Activated CD4-positive, alpha-beta T cell treated with anti-CD3 and anti-CD28 coated beads, Interleukin-2, amount 10 ng/mL, durations not matched to agents 24 days and 14 days (primary cell): ENCODE measurements around the gene FLRT1. TPM values are rescaled to one million over a fixed set of nuclear protein-coding genes. Genes with fewer than 3 reads are reported as not detected.
"Not testable (repeated sequence)": the region's sequence is repeated elsewhere in the genome, so short reads cannot be mapped to it uniquely, and the experiment has no call there.

ENCODE experiments used
- DNase-seq: peaks from one replicate; pipeline ENCODE4 v3.0.0; 2022
- H3K27ac Mint-ChIP-seq: one replicate; pipeline ENCODE4 v1.8.0; 2022; ENCODE audit warnings: mild to moderate bottlenecking, mixed read lengths
- H3K27me3 Mint-ChIP-seq: one replicate; pipeline ENCODE4 v1.8.0; 2022; ENCODE audit warnings: mixed read lengths
- H3K36me3 Mint-ChIP-seq: one replicate; pipeline ENCODE4 v1.8.0; 2022; ENCODE audit warnings: low read depth, mild to moderate bottlenecking, mixed read lengths
- H3K4me1 Mint-ChIP-seq: one replicate; pipeline ENCODE4 v1.8.0; 2021; ENCODE audit warnings: mixed read lengths
- H3K4me3 Mint-ChIP-seq: one replicate; pipeline ENCODE4 v1.8.0; 2022; ENCODE audit warnings: mild to moderate bottlenecking, moderate library complexity, mixed read lengths
- H3K9me3 Mint-ChIP-seq: one replicate; pipeline ENCODE4 v1.8.0; 2021; ENCODE audit warnings: mixed read lengths
- intact Hi-C: fragments of 100-400 bp; cut with micrococcal nuclease; formaldehyde crosslinking; loops from one replicate; pipeline ENCODE4 v1.15.1; 2023
- total RNA-seq: library from RNA; stranded (reverse); gene quantifications from 2 replicates; pipeline ENCODE4 v1.2.3, GENCODE V29; 2022

FLRT1 gene
- total RNA-seq, 1 donor from 2014 or later, result not detected

GRCh38 chr11:64038500-64038899, 2.8 kb downstream of the FLRT1 start:
- H3K27ac Mint-ChIP-seq, result no peak overlapping the region
- H3K27me3 Mint-ChIP-seq, result peaks cover 28% of the 10 kb centered on the region
- no peak for DNase-seq
- peaks cover 2% of the 10 kb centered on the region for H3K4me1 Mint-ChIP-seq
- no peaks in the 10 kb centered on the region for H3K9me3 Mint-ChIP-seq
- intact Hi-C loops, result no loop called here
- H3K36me3 Mint-ChIP-seq, result no peaks in the 10 kb centered on the region
- H3K4me3 Mint-ChIP-seq, result no peak overlapping the region

GRCh38 chr11:64039012-64039665, 3.4 kb downstream of the FLRT1 start:
- peaks cover 24% of the 10 kb centered on the region for H3K27me3 Mint-ChIP-seq
- intact Hi-C loops, result no loop called here
- no peak for DNase-seq

GRCh38 chr11:64040684-64041322, 5.1 kb downstream of the FLRT1 start:
- Mint-ChIP-seq H3K27me3 (peaks cover 13% of the 10 kb centered on the region), H3K4me3 (no peak overlapping the region), H3K36me3 (no peaks in the 10 kb centered on the region), H3K9me3 (no peaks in the 10 kb centered on the region), H3K4me1 (no peaks in the 10 kb centered on the region), H3K27ac (no peak overlapping the region)
- no peak for DNase-seq
- intact Hi-C loops, result no loop called here

More at GRCh38 chr11:64039012-64039665, 3.4 kb downstream of the FLRT1 start:
- H3K9me3 Mint-ChIP-seq, result no peaks in the 10 kb centered on the region
- H3K4me1 Mint-ChIP-seq, result peaks cover 2% of the 10 kb centered on the region
- no peaks in the 10 kb centered on the region for H3K36me3 Mint-ChIP-seq
- H3K4me3 Mint-ChIP-seq, result no peak overlapping the region
- H3K27ac Mint-ChIP-seq, result no peak overlapping the region

GRCh38 chr11:64041846-64042245, 6.1 kb downstream of the FLRT1 start:
- Mint-ChIP-seq H3K36me3 (no peaks in the 10 kb centered on the region), H3K4me1 (no peaks in the 10 kb centered on the region), H3K27ac (no peak overlapping the region), H3K9me3 (no peaks in the 10 kb centered on the region), H3K4me3 (no peak overlapping the region), H3K27me3 (peaks cover 13% of the 10 kb centered on the region)
- intact Hi-C loops, result no loop called here
- DNase-seq, result no peak

GRCh38 chr11:64042301-64042700, 6.6 kb downstream of the FLRT1 start:
- H3K27ac Mint-ChIP-seq, result no peak overlapping the region
- H3K36me3 Mint-ChIP-seq, result no peaks in the 10 kb centered on the region
- H3K4me1 Mint-ChIP-seq, result no peaks in the 10 kb centered on the region
- H3K4me3 Mint-ChIP-seq, result no peak overlapping the region
- peaks cover 10% of the 10 kb centered on the region for H3K27me3 Mint-ChIP-seq
- H3K9me3 Mint-ChIP-seq, result no peaks in the 10 kb centered on the region
- DNase-seq, result no peak
- intact Hi-C loops, result no loop called here

GRCh38 chr11:64043545-64043944, 7.8 kb downstream of the FLRT1 start:
- intact Hi-C loops, result no loop called here
- H3K27me3 Mint-ChIP-seq, result peaks cover 2% of the 10 kb centered on the region
- H3K27ac Mint-ChIP-seq, result no peak overlapping the region
- H3K4me3 Mint-ChIP-seq, result no peak overlapping the region
- no peaks in the 10 kb centered on the region for H3K4me1 Mint-ChIP-seq
- no peaks in the 10 kb centered on the region for H3K9me3 Mint-ChIP-seq
- no peaks in the 10 kb centered on the region for H3K36me3 Mint-ChIP-seq
- DNase-seq, result no peak

GRCh38 chr11:64044730-64045393, 9.1 kb downstream of the FLRT1 start:
- no peaks in the 10 kb centered on the region for H3K4me1 Mint-ChIP-seq
- intact Hi-C loops, result no loop called here
- H3K27ac Mint-ChIP-seq, result no peak overlapping the region
- H3K36me3 Mint-ChIP-seq, result no peaks in the 10 kb centered on the region
- no peak overlapping the region for H3K4me3 Mint-ChIP-seq
- no peaks in the 10 kb centered on the region for H3K9me3 Mint-ChIP-seq
- no peaks in the 10 kb centered on the region for H3K27me3 Mint-ChIP-seq
- no peak for DNase-seq

- Mint-ChIP-seq H3K27me3 (no peaks in the 10 kb centered on the region), H3K36me3 (no peaks in the 10 kb centered on the region), H3K4me1 (no peaks in the 10 kb centered on the region), H3K27ac (no peak overlapping the region), H3K9me3 (no peaks in the 10 kb centered on the region), H3K4me3 (no peak overlapping the region)
- DNase-seq, result no peak
- intact Hi-C loops, result no loop called here
Measured at GRCh38 chr11:64045700-64046099, 10.0 kb downstream of the FLRT1 start.

GRCh38 chr11:64047373-64047772, 11.6 kb downstream of the FLRT1 start:
- H3K9me3 Mint-ChIP-seq, H3K4me1 Mint-ChIP-seq, intact Hi-C loops, H3K4me3 Mint-ChIP-seq, H3K27ac Mint-ChIP-seq, DNase-seq, H3K27me3 Mint-ChIP-seq, H3K36me3 Mint-ChIP-seq: not testable (repeated sequence)

- no peak overlapping the region for H3K27ac Mint-ChIP-seq
- intact Hi-C loops, result no loop called here
- no peaks in the 10 kb centered on the region for H3K9me3 Mint-ChIP-seq
- H3K4me3 Mint-ChIP-seq, result no peak overlapping the region
- no peaks in the 10 kb centered on the region for H3K27me3 Mint-ChIP-seq
- DNase-seq, result no peak
- H3K36me3 Mint-ChIP-seq, result no peaks in the 10 kb centered on the region
- H3K4me1 Mint-ChIP-seq, result no peaks in the 10 kb centered on the region
Measured at GRCh38 chr11:64048042-64048854, 12.5 kb downstream of the FLRT1 start.

GRCh38 chr11:64049509-64049908, 13.8 kb downstream of the FLRT1 start:
- Mint-ChIP-seq H3K27ac (no peak overlapping the region), H3K27me3 (no peaks in the 10 kb centered on the region), H3K36me3 (no peaks in the 10 kb centered on the region), H3K4me1 (no peaks in the 10 kb centered on the region), H3K9me3 (no peaks in the 10 kb centered on the region), H3K4me3 (no peak overlapping the region)
- no peak for DNase-seq
- intact Hi-C loops, result no loop called here

- no peaks in the 10 kb centered on the region for H3K4me1 Mint-ChIP-seq
- H3K27me3 Mint-ChIP-seq, result no peaks in the 10 kb centered on the region
- H3K4me3 Mint-ChIP-seq, result no peak overlapping the region
- intact Hi-C loops, result no loop called here
- H3K9me3 Mint-ChIP-seq, result no peaks in the 10 kb centered on the region
- no peaks in the 10 kb centered on the region for H3K36me3 Mint-ChIP-seq
- no peak for DNase-seq
- no peak overlapping the region for H3K27ac Mint-ChIP-seq
Measured at GRCh38 chr11:64051297-64051696, 15.6 kb downstream of the FLRT1 start.

- no peak for DNase-seq
- Mint-ChIP-seq H3K36me3 (no peaks in the 10 kb centered on the region), H3K27ac (no peak overlapping the region), H3K4me3 (no peak overlapping the region), H3K9me3 (no peaks in the 10 kb centered on the region), H3K27me3 (no peaks in the 10 kb centered on the region), H3K4me1 (no peaks in the 10 kb centered on the region)
- intact Hi-C loops, result no loop called here
Measured at GRCh38 chr11:64052436-64052835, 16.7 kb downstream of the FLRT1 start.
